ENCODE results near the gene CXXC5. TPM values are rescaled to one million over a fixed set of nuclear protein-coding genes. Genes with fewer than 3 reads are reported as not detected.

Gene CXXC5
- total and polyA plus RNA-seq, 9 of the 15 experiments (the other 6 are each of a cell fraction or from before 2014, with no cell fraction given), result 1.9 to 123 (median 45.8) TPM

DNA sequence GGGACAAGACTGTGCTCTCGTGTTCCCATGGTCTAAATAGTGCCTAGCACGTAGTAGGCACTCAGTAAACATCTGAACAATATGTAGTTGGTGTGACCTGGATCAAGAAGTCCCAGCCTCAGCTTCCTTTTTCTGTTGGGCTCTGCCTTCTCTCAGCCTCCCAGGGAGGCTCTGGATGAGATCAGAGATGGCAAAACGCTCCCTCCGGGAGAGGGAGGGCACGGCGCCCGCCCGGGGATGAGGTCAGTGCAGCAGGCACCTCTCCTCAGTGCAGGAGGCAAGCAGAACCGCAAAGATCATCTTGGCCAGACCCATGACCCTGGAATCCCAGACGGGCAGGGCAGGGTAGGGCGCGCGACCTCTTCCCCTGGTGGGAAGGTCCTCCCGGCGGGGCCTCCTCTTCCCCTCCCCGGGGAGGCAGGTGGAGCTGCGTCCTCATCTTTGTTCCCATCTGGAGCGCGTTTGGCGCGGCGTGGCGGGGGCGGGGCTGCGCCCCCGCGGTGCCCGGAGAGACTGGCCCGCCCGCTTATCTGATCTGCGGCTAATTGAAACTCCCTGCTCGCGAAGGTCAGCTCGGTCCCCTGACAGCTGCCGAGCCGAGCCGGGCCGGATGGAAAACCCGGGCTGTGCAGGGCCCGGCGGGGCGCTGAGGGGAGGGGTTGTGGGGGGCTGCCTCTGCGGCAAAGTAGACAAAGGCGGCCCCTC, 60.9 kb downstream of the CXXC5 start (continued):
- TF ChIP-seq NELFE (IDR thresholded peaks at IDR 0.05; ENCODE audit: insufficient read depth, insufficient read length) (no peak), HMG20B (CRISPR knock-in tag; IDR thresholded peaks at IDR 0.05) (no peak), JUN (IDR thresholded peaks at IDR 0.05; ENCODE audit: borderline replicate concordance, low read depth, low read length) (no peak), JUN (CRISPR knock-in tag; IDR thresholded peaks at IDR 0.05; ENCODE audit: borderline replicate concordance) (no peak), L3MBTL2 (IDR thresholded peaks at IDR 0.05) (peak; percentile 50)
- TF ChIP-seq, protein P1, sequence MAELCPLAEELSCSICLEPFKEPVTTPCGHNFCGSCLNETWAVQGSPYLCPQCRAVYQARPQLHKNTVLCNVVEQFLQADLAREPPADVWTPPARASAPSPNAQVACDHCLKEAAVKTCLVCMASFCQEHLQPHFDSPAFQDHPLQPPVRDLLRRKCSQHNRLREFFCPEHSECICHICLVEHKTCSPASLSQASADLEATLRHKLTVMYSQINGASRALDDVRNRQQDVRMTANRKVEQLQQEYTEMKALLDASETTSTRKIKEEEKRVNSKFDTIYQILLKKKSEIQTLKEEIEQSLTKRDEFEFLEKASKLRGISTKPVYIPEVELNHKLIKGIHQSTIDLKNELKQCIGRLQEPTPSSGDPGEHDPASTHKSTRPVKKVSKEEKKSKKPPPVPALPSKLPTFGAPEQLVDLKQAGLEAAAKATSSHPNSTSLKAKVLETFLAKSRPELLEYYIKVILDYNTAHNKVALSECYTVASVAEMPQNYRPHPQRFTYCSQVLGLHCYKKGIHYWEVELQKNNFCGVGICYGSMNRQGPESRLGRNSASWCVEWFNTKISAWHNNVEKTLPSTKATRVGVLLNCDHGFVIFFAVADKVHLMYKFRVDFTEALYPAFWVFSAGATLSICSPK (IDR thresholded peaks at IDR 0.05; ENCODE audit: borderline replicate concordance), result no peak
- TF ChIP-seq, protein P2, sequence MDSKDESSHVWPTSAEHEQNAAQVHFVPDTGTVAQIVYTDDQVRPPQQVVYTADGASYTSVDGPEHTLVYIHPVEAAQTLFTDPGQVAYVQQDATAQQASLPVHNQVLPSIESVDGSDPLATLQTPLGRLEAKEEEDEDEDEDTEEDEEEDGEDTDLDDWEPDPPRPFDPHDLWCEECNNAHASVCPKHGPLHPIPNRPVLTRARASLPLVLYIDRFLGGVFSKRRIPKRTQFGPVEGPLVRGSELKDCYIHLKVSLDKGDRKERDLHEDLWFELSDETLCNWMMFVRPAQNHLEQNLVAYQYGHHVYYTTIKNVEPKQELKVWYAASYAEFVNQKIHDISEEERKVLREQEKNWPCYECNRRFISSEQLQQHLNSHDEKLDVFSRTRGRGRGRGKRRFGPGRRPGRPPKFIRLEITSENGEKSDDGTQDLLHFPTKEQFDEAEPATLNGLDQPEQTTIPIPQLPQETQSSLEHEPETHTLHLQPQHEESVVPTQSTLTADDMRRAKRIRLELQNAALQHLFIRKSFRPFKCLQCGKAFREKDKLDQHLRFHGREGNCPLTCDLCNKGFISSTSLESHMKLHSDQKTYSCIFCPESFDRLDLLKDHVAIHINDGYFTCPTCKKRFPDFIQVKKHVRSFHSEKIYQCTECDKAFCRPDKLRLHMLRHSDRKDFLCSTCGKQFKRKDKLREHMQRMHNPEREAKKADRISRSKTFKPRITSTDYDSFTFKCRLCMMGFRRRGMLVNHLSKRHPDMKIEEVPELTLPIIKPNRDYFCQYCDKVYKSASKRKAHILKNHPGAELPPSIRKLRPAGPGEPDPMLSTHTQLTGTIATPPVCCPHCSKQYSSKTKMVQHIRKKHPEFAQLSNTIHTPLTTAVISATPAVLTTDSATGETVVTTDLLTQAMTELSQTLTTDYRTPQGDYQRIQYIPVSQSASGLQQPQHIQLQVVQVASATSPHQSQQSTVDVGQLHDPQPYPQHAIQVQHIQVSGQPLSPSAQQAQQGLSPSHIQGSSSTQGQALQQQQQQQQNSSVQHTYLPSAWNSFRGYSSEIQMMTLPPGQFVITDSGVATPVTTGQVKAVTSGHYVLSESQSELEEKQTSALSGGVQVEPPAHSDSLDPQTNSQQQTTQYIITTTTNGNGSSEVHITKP (IDR thresholded peaks at IDR 0.05; ENCODE audit: partially characterized antibody), result no peak
- TF ChIP-seq, protein P3, sequence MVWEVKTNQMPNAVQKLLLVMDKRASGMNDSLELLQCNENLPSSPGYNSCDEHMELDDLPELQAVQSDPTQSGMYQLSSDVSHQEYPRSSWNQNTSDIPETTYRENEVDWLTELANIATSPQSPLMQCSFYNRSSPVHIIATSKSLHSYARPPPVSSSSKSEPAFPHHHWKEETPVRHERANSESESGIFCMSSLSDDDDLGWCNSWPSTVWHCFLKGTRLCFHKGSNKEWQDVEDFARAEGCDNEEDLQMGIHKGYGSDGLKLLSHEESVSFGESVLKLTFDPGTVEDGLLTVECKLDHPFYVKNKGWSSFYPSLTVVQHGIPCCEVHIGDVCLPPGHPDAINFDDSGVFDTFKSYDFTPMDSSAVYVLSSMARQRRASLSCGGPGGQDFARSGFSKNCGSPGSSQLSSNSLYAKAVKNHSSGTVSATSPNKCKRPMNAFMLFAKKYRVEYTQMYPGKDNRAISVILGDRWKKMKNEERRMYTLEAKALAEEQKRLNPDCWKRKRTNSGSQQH (CRISPR knock-in tag; IDR thresholded peaks at IDR 0.05), result no peak
- TF ChIP-seq, protein P4, sequence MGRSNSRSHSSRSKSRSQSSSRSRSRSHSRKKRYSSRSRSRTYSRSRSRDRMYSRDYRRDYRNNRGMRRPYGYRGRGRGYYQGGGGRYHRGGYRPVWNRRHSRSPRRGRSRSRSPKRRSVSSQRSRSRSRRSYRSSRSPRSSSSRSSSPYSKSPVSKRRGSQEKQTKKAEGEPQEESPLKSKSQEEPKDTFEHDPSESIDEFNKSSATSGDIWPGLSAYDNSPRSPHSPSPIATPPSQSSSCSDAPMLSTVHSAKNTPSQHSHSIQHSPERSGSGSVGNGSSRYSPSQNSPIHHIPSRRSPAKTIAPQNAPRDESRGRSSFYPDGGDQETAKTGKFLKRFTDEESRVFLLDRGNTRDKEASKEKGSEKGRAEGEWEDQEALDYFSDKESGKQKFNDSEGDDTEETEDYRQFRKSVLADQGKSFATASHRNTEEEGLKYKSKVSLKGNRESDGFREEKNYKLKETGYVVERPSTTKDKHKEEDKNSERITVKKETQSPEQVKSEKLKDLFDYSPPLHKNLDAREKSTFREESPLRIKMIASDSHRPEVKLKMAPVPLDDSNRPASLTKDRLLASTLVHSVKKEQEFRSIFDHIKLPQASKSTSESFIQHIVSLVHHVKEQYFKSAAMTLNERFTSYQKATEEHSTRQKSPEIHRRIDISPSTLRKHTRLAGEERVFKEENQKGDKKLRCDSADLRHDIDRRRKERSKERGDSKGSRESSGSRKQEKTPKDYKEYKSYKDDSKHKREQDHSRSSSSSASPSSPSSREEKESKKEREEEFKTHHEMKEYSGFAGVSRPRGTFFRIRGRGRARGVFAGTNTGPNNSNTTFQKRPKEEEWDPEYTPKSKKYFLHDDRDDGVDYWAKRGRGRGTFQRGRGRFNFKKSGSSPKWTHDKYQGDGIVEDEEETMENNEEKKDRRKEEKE (IDR thresholded peaks at IDR 0.05; ENCODE audit: borderline replicate concordance in 1 of 2, control insufficient read depth in 1 of 2, low read depth in 2 of 2, low read length in 1 of 2), result 0 out of 4 replicates have a peak, but pooled peaks of 1 of the 2 experiments have one; percentile 46
- TF ChIP-seq, protein P5, sequence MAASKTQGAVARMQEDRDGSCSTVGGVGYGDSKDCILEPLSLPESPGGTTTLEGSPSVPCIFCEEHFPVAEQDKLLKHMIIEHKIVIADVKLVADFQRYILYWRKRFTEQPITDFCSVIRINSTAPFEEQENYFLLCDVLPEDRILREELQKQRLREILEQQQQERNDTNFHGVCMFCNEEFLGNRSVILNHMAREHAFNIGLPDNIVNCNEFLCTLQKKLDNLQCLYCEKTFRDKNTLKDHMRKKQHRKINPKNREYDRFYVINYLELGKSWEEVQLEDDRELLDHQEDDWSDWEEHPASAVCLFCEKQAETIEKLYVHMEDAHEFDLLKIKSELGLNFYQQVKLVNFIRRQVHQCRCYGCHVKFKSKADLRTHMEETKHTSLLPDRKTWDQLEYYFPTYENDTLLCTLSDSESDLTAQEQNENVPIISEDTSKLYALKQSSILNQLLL (CRISPR knock-in tag; IDR thresholded peaks at IDR 0.05; ENCODE audit: borderline replicate concordance), result no peak
- TF ChIP-seq, protein P6, sequence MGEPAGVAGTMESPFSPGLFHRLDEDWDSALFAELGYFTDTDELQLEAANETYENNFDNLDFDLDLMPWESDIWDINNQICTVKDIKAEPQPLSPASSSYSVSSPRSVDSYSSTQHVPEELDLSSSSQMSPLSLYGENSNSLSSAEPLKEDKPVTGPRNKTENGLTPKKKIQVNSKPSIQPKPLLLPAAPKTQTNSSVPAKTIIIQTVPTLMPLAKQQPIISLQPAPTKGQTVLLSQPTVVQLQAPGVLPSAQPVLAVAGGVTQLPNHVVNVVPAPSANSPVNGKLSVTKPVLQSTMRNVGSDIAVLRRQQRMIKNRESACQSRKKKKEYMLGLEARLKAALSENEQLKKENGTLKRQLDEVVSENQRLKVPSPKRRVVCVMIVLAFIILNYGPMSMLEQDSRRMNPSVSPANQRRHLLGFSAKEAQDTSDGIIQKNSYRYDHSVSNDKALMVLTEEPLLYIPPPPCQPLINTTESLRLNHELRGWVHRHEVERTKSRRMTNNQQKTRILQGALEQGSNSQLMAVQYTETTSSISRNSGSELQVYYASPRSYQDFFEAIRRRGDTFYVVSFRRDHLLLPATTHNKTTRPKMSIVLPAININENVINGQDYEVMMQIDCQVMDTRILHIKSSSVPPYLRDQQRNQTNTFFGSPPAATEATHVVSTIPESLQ (CRISPR knock-in tag; IDR thresholded peaks at IDR 0.05), result 0 out of 2 replicates have a peak, but pooled peaks have one; percentile 73

All from K562 (cell line).